SIG-M5 treated with dmso at 0.1 percent for 504 hours (cell line): ENCODE results near the gene MRPS18B.
A peak's percentile ranks its signal among the peaks of the same experiment; 100 is the strongest.

ENCODE experiments used
- DNase-seq: peaks from one replicate; lab custom pipeline; 2025; ENCODE audit not compliant: unreplicated experiment; lab: John Stamatoyannopoulos, UW

The MRPS18B gene

GRCh38 chr6:30601815-30602641 is 15.6 kb upstream of the MRPS18B start:
- DNase-seq = no peak

- no peak for DNase-seq
Measured at GRCh38 chr6:30603961-30604360, 13.7 kb upstream of the MRPS18B start.

GRCh38 chr6:30610065-30610464 is 7.6 kb upstream of the MRPS18B start:
- no peak for DNase-seq

DNA sequence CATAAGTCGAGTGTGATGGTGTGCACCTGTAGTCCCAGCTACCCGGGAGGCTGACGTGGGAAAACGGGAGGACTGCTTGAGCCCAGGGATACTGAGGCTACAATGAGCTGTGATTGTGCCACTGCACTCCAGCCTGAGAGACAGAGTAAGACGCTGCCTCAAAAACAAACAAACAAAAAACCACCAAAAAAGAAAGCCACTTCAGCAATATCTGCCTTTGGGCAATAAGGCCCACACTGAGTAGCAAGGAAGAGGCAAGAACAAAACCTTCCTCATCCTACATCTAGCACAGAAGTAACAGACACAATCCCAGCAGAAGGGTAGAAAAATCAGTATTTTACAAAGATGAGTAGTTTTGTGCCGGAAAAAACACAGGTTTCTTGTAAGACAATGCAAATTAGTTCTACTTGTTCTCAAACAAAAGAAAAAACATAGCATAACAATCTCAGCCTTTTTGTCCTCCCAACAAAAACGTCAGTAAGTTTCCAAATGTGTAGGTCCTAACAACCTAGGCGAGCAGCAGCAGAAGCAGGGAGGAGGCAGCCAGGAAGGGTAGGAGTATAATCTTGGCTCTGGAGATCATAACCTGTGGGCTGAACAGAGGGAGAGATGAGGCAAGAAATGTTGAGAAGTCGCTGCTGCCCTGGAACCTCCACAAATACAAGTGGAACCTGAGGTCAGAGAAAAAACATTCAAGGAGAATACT is 6.3 kb upstream of the MRPS18B start:
- DNase-seq = no peak

DNA sequence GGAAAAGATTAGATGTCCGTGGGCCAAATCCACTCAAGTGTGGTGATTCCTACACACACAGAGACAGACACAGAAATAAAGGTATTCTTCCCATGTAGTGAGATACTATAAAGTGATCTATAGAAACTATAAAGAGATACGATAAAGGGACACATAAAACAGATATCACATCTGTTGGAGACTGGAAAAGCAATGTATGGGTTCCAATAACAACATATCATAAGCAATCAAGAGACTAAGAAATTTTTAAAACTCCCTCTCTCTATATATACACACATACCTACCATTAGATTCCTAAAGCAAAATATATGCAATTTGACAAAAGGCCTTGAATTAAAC is 5.8 kb upstream of the MRPS18B start:
- DNase-seq = no peak

DNA sequence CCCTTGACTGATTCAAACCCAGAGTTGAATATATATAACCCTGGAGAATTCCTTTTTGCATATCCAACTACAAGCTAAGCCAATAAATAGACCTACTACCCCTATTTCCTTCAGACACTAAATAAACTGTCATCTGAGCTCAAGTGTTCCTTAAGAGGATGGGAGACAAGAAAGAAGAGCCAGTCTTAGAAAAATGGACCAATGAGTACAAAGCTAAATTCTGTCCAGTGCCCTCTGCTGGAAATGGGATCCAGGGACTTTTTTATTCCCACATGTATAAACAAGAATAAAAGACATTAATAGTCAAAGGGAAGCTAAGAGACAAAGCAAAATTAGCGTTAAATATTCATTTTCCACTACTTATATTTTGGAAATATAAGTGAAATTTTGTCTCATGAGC is 5.4 kb upstream of the MRPS18B start:
- no peak for DNase-seq

- DNase-seq = no peak
Measured at GRCh38 chr6:30612687-30613248, 4.9 kb upstream of the MRPS18B start.

DNA sequence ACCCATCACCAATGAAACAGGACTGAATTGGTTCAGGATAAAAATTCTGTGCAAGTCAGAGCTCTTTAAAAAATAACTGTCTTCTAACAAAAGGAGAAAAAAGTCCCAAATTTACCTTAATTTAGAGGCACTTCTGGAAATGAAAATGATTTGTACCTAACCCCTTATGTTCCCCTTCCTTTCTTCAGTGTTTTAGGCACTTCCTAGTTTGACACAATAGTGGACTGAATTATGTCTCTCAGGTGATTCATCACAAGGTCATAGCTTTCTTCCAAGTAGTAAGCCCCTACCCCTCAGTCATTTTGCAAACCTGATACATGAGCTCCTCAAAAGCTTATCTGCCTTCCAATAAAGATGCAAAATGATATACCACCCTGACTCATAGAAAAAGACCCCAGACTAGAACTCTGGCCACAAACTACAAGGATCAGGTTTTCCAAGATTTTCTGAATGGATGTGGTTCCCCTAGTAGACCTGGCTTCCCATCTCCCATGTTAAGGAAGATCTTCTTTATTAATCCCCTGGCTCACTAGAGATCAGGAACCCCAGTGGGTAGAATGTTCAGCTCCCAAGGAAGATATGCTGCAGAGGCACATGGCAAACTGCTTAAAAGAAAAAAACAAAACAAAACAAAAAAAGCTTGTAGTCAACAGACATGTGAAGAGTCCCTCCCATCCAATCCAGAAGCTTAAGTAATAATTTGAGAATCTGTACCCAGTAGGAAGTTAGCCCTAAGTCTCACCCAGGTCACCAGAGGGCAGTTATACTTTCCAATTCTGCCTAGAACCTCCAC is 4.2 kb upstream of the MRPS18B start:
- DNase-seq = peak; percentile 31

DNA sequence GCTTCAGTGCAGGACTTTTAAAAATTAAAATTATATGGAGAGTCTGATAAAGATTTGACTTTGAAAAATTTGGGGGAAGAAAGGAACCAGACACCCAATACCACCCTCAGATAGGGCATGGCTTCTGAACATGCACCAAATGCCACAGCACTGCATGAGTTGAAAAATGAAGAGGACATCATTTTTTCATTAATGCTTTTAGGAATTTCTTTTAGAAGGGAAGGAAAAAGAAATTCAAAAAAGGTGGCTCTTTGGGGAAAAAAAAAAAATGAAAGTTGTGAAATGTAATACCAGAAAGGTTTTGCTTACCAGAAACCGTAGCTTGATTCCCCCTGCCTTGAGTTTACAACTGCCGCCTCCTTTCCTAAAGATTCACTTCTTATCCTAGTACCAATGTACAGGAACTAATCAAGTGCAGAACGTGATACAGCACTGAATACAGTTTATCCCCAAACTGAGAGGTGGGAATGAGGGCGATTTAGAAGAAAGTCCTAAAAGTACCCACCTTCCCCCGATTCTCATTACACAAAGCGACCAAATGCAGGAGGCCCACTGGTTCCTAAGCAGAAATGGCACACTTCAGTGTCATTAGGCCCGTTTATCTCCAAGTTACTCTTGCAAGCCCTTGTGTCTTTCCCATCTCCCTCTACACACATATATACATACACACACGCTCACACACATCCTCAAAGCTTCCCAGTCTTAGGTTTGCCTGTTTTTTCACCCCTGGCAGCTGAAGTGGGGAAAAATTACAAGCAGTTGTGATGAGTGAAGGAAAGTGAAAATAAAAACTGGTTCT is 3.4 kb upstream of the MRPS18B start:
- no peak for DNase-seq

DNA sequence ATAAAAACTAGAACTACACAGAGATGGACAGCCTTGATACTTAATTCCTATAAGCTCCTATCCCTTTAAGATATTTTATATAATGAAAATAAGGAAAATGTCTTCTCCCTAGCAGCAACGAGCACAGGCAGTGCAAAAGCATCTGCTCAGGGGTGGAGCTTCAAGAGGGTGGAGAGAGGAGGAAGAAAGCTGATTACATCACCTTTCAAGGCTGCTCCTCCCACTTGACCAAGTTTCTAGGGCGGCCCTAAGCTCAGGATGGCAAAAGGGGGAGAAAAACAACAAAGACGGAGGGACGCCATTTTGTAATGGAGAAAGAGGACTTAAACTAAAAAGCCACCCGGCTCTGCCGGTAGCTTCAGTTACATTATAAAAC is 2.8 kb upstream of the MRPS18B start:
- peak; percentile 97 for DNase-seq

GRCh38 chr6:30615219-30615957 is 2.3 kb upstream of the MRPS18B start:
- peak; percentile 80 for DNase-seq

GRCh38 chr6:30615958-30616810 is 1.5 kb upstream of the MRPS18B start:
- peak; percentile 47 for DNase-seq

- peak; percentile 99 for DNase-seq
Measured at GRCh38 chr6:30616811-30617564, 652 bp upstream of the MRPS18B start, which contains the start of gene PPP1R10. Gene PPP1R10, minus strand, starts transcription at chr6:30617243. Its CDS starts 7,299 bp downstream, at chr6:30609944.

DNA sequence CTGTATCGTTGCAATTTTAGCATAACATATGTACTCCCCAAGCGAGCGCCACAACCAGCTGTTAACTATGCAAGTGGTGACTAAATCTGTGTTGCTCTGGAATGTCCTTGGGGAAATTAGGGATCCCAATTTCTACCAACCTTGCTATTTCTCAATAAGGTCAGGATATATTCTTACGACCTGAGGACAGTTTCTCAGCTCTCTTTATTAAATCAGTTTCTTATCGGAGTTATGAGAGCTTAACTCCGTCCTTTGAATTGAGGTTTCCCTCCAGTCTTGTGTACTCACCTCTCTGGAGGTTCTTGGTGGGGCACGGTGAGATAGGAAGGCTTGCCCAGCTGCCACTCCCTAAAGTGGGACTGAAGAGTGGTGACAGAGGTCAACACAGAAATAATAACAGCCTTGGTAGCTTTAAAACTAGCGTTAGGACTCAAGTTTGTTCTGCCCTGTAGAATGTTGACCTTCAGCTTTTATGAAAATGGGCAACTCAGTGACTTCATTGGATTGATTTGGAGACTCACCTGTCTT is 694 bp downstream of the MRPS18B start:
- DNase-seq = no peak

- no peak for DNase-seq
Measured at GRCh38 chr6:30619561-30619960, 1.9 kb downstream of the MRPS18B start.

DNA sequence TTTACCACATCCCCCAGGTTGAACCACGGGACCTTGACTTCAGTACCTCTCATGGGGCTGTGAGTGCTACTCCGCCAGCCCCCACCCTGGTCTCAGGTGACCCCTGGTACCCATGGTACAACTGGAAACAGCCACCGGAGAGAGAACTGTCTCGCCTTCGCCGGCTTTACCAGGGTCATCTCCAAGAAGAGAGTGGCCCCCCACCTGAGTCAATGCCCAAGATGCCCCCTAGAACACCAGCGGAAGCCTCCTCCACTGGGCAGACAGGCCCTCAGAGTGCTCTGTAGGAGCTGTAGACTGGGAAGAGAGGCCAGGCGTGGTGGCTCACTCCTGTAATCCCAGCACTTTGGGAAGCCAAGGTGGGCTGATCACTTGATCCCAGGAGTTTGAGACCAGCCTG is 7.9 kb downstream of the MRPS18B start:
- DNase-seq = no peak

DNA sequence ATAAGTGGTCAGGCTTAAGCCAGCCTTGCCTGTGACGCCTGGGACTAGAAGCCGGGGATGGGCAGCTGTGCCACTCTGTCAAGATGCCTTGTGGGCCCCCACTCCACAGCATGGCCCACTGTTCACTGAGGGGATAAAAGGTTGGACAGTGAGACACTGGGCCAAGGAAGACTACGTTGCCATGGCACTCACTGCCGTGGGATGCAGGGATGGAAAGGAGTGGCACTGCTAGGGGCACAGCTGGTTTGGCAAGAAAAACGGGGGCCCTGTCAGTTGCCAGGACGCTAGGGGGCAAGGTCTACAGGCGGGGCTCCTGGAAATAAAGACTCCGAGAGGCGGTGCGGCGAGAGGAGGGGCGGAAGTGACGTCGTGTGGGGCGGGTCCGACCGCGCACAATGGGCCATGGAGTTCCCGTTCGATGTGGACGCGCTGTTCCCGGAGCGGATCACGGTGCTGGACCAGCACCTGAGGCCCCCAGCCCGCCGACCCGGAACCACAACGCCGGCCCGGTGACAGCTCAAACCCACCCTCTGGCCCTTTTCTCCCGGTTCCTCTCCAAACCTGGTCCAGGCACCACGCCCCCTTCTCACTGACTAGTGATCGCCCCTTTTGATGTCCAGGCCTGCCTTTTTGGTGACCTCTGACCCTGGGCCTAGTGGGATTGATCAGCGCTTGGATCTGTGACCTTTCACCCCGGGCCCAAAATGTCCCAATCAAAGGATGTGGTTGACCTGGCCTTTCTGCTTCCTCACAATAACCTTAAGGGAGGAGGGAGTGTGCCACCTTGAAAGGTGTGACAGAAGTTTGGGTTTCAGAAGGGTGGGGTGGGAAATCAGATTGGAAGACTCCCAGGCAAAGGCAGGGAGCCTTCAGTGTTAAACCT is 9.1 kb downstream of the MRPS18B start, which contains the start of gene ATAT1:
ATAT1 (plus strand) TSS at position 391 of the 883 bp plus-strand sequence.
- peak; percentile 80 for DNase-seq
